Choroid plexus epithelial cell (primary cell): ENCODE measurements around the gene EMC10.

Experiments used
- DNase-seq: peaks from one replicate; pipeline ENCODE4 v3.0.0-alpha.2; 2010; ENCODE audit warnings: low read depth
- H3K4me3 ChIP-seq: 2 replicates; pipeline ENCODE4 v1.5.1; 2011; ENCODE audit warnings: low read depth, mild to moderate bottlenecking, control low read depth, low read length, moderate library complexity
- CTCF ChIP-seq: conservative IDR thresholded peaks from 2 replicates; pipeline ENCODE4 v1.5.1; 2011; ENCODE audit warnings: low read depth, mild to moderate bottlenecking, control low read depth, inconsistent platforms, low read length, moderate library complexity

Gene EMC10

GRCh38 chr19:50478901-50479715, 2.8 kb downstream of the EMC10 start:
- no peak overlapping the region for H3K4me3 ChIP-seq
- DNase-seq: peak; percentile 63
- TF ChIP-seq CTCF: peak; percentile 77

GRCh38 chr19:50479761-50480251, 3.5 kb downstream of the EMC10 start:
- no peak overlapping the region for H3K4me3 ChIP-seq
- no peak for DNase-seq
- TF ChIP-seq CTCF: no peak

- DNase-seq: no peak
- H3K4me3 ChIP-seq: no peak overlapping the region
- no peak for TF ChIP-seq CTCF
Measured at GRCh38 chr19:50480281-50481111, 4.2 kb downstream of the EMC10 start.

- DNase-seq: no peak
- no peak for TF ChIP-seq CTCF
- H3K4me3 ChIP-seq: no peak overlapping the region
Measured at GRCh38 chr19:50481351-50482149, 5.2 kb downstream of the EMC10 start.

GRCh38 chr19:50482271-50482855, 6.1 kb downstream of the EMC10 start:
- TF ChIP-seq CTCF: no peak
- DNase-seq: no peak
- no peak overlapping the region for H3K4me3 ChIP-seq

GRCh38 chr19:50482916-50483315, 6.6 kb downstream of the EMC10 start:
- no peak for DNase-seq
- TF ChIP-seq CTCF: no peak
- no peak overlapping the region for H3K4me3 ChIP-seq
